Coronary artery (tissue), 2 donors: ENCODE measurements around the gene NRIP1.
"Not testable (repeated sequence)": the region's sequence is repeated elsewhere in the genome, so short reads cannot be mapped to it uniquely, and the experiment has no call there.

Source experiments
- DNase-seq: peaks from one replicate; pipeline ENCODE4 v3.0.0-alpha.2; 2017; ENCODE audit warnings: low spot score
- H3K27ac ChIP-seq, 2 donors: fragments of 200-600 bp; sonication (generic); one replicate each; pipeline ENCODE4 v1.5.1; 2016 to 2019
- H3K4me3 ChIP-seq: fragments of 200-600 bp; sonication (generic); 2 replicates; pipeline ENCODE4 v1.5.1; 2016; ENCODE audit warnings: mild to moderate bottlenecking, moderate library complexity
- CTCF ChIP-seq: fragments of 200-600 bp; sonication (generic); IDR thresholded peaks from one replicate; pipeline ENCODE4 v1.5.1; 2019; ENCODE audit warnings: antibody characterized with exemption

The NRIP1 gene

DNA sequence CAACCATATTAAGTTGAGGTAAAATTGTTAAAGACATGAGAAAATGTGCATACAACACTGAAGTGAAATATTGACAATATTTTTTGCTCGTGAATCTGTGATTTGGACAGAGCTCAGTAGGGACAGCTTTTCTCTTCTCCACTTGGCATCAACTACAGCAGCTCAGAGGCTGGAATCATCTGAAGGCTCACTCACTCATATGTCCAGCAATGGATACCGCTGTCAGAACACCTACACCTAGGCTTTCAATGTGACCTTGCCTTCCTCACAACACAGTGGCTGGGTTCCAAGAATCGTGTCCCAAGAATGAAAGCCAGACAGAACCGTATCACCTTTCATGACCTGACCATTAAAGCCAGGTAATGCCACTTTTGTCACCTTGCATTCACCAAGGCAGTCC lies 115.2 kb downstream of the NRIP1 start:
- no peak for TF ChIP-seq CTCF
- no peak for DNase-seq
- no peak overlapping the region for H3K27ac ChIP-seq
- H3K4me3 ChIP-seq, result no peak overlapping the region

- no peak for DNase-seq
- Histone ChIP-seq H3K27ac (no peak overlapping the region), H3K4me3 (no peak overlapping the region)
- TF ChIP-seq CTCF, result no peak
Measured at GRCh38 chr21:14947613-14948160, 117.1 kb downstream of the NRIP1 start.

DNA sequence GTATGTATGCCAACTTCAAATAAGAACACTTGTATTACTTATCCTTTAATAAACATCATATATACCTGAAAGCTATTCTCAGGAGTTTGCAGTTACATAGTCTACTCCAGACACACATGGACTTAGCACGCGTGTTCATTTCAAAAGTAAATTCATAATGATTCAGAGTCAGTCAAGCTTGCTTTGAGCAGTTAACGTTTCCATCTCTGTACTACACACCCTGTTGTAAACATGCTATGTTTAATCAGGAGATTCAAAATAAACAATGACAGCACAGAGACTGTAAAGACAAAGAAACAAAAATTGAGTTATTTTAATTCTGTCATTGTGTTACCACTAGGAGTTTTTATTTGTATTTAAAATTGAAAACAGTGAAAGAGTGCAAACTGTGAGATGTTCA lies 119.6 kb downstream of the NRIP1 start:
- Histone ChIP-seq H3K27ac (no peak overlapping the region), H3K4me3 (no peak overlapping the region)
- TF ChIP-seq CTCF, result no peak
- DNase-seq, result no peak

DNA sequence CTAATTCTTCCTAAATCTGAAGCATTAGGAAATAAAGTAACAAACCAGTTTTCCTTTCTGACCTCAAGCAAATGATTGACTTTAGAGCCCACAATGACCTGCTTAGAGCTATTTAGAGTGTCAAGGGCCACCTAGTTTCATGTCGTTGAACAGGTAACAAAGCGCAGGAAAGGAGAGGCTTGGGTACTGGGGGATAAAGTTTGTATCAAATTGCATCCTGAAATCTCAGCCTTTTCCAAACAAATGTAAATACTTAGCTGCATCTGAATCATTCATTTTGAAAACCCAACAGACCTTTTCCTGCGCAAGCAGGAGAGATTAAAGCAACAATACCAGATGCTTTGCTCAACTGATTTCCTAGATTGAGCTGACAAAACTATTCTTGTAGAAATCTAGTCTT lies 121.2 kb downstream of the NRIP1 start:
- no peak for DNase-seq

GRCh38 chr21:14942801-14943490 lies 121.9 kb downstream of the NRIP1 start:
- no peak overlapping the region for H3K4me3 ChIP-seq
- H3K27ac ChIP-seq, result no peak overlapping the region
- no peak for TF ChIP-seq CTCF
- no peak for DNase-seq

More for the DNA sequence above, 121.2 kb downstream of the NRIP1 start:
- Histone ChIP-seq H3K4me3 (no peak overlapping the region), H3K27ac (no peak overlapping the region)
- no peak for TF ChIP-seq CTCF

DNA sequence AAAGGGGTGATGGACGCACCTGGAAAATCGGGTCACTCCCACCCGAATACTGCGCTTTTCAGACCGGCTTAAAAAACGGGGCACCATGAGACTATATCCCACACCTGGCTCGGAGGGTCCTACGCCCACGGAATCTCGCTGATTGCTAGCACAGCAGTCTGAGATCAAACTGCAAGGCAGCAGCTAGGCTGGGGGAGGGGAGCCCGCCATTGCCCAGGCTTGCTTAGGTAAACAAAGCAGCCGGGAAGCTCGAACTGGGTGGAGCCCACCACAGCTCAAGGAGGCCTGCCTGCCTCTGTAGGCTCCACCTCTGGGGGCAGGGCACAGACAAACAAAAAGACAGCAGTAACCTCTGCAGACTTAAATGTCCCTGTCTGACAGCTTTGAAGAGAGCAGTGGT lies 137.5 kb downstream of the NRIP1 start:
- H3K27ac ChIP-seq, DNase-seq, H3K4me3 ChIP-seq: not testable (repeated sequence)

DNA sequence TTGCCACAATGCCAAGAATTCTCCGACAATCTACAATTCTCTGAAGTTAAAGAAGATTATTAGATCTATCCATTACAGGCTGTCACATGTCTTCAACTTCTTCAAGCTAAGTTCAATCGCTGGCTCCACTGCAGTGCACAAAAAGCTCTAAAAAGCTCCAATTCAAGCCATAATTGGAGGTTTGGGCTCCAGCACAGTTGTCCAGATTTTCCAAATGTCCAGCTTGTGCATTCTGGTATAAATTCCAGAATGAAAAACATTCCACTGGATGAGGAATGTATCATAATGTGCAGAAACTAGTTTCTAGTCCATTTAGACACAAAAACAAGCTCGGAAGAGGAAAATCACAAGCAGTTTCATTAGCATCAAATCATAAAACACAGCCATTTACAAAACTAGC lies 138.6 kb downstream of the NRIP1 start:
- Histone ChIP-seq H3K27ac (no peak overlapping the region), H3K4me3 (no peak overlapping the region)
- no peak for DNase-seq
- no peak for TF ChIP-seq CTCF
